D721Med (cell line): ENCODE data around the gene SPI1.

Source experiments
- DNase-seq: peaks from one replicate; pipeline ENCODE4 v3.0.0; 2011; ENCODE audit warnings: low spot score; ENCODE audit not compliant: insufficient read length
- FAIRE-seq: peaks from 2 replicates; lab custom pipeline; 2011; peaks lifted over from hg19 to GRCh38; lab: Jason Lieb, UNC
- CTCF ChIP-seq: IDR thresholded peaks from 2 replicates; pipeline ENCODE4 v1.5.1; 2012; ENCODE audit warnings: mild to moderate bottlenecking, control low read depth; ENCODE audit not compliant: insufficient read depth; ENCODE audit errors: missing control alignments

SPI1 gene

GRCh38 chr11:47394322-47395222 lies 16.2 kb upstream of the SPI1 start:
- DNase-seq (no peak), FAIRE-seq (no peak)
- no peak for TF ChIP-seq CTCF

- no peak for TF ChIP-seq CTCF
- DNase-seq = no peak
- no peak for FAIRE-seq
Observed at GRCh38 chr11:47394050-47394321, 15.6 kb upstream of the SPI1 start.

- no peak for TF ChIP-seq CTCF
- no peak for DNase-seq
- FAIRE-seq = no peak
Observed at GRCh38 chr11:47393163-47394049, 15.1 kb upstream of the SPI1 start.

GRCh38 chr11:47392546-47393162 lies 14.3 kb upstream of the SPI1 start:
- FAIRE-seq (no peak), DNase-seq (no peak)
- no peak for TF ChIP-seq CTCF

- no peak for TF ChIP-seq CTCF
- DNase-seq = no peak
- no peak for FAIRE-seq
Observed at GRCh38 chr11:47391711-47392432, 13.5 kb upstream of the SPI1 start.

GRCh38 chr11:47391077-47391583 lies 12.8 kb upstream of the SPI1 start:
- DNase-seq = no peak
- TF ChIP-seq CTCF = no peak
- no peak for FAIRE-seq
